ENCODE measurements around the gene BABAM1. TPM values are rescaled to one million over a fixed set of nuclear protein-coding genes. Genes with fewer than 3 reads are reported as not detected.

Gene BABAM1
- 100 to 1,000 TPM in 2 of 4 donors, 10 to 100 TPM in 2; 86.3 to 120 (median 99.4) TPM for total RNA-seq

DNA sequence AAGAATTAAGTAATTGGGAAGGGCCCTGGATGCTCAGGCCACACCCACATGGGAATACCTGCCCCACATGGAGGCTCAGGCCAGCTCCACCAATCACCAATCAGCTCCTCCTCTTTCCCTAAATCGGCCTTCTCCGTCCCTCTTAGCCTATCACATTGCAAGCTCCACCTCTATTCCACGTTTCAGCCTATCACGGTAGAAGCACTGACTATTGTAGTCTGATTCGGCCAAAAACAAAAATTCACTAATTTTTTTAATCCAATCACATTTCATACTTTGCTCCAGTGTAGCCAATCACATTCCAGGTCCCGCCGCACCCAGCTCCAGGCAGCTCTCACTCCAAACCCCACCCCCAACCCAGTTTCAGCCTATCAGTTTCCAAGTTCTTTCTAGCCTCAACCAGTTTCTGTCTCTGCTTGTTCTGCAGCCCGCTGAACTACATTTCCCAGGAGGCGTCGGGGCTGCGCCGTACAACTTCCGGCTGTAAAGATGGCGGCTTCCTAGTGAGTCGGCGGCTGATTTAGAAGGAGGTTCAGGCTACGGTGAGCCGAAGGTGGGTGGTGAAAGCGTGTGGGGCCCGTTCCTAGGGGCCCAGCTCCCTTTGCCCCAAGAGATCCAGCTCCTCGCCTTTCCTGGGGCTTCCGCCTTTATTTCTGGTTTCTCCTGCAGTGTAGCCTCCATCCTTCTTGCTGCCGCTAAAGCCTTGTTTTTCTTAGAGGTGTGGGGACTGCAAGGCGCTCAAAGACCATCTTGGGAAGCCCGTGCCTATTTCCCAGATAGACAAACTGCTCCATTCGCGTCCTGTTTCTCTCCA, at the start of gene BABAM1:
Gene BABAM1, plus strand, starts transcription at position 469 of the 814 bp plus-strand sequence. CDS start 1,364 bp downstream, outside the sequence.
- Histone ChIP-seq H3K4me1 (peaks cover 8 to 10% of the 10 kb centered on the region in 2 donors), H3K4me3 (peak within 1 kb of the TSS; percentile 83 to 92 (median 89)), H3K9me3 (no peaks in the 10 kb centered on the region), H3K27me3 (no peaks in the 10 kb centered on the region), H3K27ac (peak within 1 kb of the TSS; percentile 77 to 91 (median 86)), H3K36me3 (peaks cover 0 to 32% of the 10 kb centered on the region in 2 donors)
- TF ChIP-seq, protein P1, sequence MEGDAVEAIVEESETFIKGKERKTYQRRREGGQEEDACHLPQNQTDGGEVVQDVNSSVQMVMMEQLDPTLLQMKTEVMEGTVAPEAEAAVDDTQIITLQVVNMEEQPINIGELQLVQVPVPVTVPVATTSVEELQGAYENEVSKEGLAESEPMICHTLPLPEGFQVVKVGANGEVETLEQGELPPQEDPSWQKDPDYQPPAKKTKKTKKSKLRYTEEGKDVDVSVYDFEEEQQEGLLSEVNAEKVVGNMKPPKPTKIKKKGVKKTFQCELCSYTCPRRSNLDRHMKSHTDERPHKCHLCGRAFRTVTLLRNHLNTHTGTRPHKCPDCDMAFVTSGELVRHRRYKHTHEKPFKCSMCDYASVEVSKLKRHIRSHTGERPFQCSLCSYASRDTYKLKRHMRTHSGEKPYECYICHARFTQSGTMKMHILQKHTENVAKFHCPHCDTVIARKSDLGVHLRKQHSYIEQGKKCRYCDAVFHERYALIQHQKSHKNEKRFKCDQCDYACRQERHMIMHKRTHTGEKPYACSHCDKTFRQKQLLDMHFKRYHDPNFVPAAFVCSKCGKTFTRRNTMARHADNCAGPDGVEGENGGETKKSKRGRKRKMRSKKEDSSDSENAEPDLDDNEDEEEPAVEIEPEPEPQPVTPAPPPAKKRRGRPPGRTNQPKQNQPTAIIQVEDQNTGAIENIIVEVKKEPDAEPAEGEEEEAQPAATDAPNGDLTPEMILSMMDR (IDR thresholded peaks at IDR 0.05 in 4 of 5, conservative IDR thresholded peaks at IDR 0.05 in 1 of 5) = no peak
- TF ChIP-seq POLR2A (IDR thresholded peaks at IDR 0.05) = peak; percentile 17 to 61
- intact Hi-C loops (cut with DNase I; ENCODE audit: low total_unique reads) = loop anchor here (1.0 to 2.0 kb wide), 5 partner anchors 21 to 68 kb away; partner anchors contain the start of genes ANO8, MRPL34, OCEL1 and USE1
- ATAC-seq (peak; percentile 98 to 99), DNase-seq (peak; percentile 97)
- in situ Hi-C loops (cut with MboI; ENCODE audit: low sequenced_read_pairs in 4 of 4) = no loop called here

DNA sequence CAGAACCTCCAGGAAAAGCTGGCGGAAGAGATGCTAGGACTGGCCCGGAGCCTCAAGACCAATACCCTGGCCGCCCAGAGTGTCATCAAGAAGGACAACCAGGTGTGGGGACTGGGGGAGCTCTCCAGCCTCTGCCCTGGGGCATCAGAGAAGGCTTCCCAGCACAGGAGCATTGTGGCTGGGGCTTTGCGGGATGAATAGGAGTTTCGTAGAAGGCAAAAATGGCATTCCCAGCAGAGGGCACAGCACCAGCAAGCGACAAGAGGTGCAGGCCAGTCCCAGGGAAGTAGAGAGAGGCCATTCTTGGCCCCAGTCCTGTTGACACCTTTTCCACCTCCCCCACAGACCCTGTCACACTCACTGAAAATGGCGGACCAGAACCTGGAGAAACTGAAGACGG, 48.0 kb upstream of the BABAM1 start:
- Histone ChIP-seq H3K9me3 (no peaks in the 10 kb centered on the region), H3K36me3 (peaks cover 0 to 16% of the 10 kb centered on the region in 2 donors), H3K27ac (no peak overlapping the region), H3K4me3 (no peak overlapping the region), H3K4me1 (peaks cover 9 to 14% of the 10 kb centered on the region in 2 donors), H3K27me3 (no peaks in the 10 kb centered on the region)
- in situ Hi-C loops (cut with MboI; ENCODE audit: low sequenced_read_pairs in 4 of 4) (no loop called here), intact Hi-C loops (cut with DNase I; ENCODE audit: low total_unique reads) (loop anchor here (10.0 kb wide), 1 partner anchor 716 kb away; the partner anchor contains the start of gene CCDC124)
- TF ChIP-seq POLR2A (IDR thresholded peaks at IDR 0.05) = no peak
- TF ChIP-seq, protein P1 (IDR thresholded peaks at IDR 0.05 in 4 of 5, conservative IDR thresholded peaks at IDR 0.05 in 1 of 5) = no peak
- DNase-seq = no peak
- no peak for ATAC-seq

DNA sequence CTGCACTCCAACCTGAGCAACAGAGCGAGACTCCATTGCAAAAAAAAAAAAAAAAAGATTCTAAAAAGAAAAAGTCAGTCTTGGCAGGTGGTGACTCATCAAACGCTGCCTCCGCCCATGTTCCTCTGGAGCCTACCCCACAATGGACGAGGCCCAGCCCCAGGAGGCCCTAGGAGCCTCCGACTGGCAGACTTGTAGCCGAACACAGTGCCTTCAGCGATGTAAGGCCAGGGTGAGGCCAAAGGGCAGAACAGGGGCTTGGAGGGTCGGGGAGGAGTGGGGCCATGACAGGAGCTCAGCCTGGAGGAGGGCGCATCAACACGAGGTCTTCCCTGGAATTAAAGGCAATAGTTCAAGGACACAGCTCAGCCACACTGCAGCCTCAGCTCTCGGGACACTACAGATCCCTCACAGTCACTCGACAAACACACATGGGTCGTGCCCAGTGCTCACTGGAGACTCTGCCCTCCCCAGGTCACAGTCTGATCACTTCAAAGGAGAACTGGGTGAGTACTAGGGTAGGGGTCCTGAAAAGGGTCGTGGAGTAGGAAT, 47.0 kb upstream of the BABAM1 start:
- intact Hi-C loops (cut with DNase I; ENCODE audit: low total_unique reads) = no loop called here
- no peak overlapping the region for H3K27ac ChIP-seq
- TF ChIP-seq, protein P1 (IDR thresholded peaks at IDR 0.05 in 4 of 5, conservative IDR thresholded peaks at IDR 0.05 in 1 of 5) = no peak
- no peak for TF ChIP-seq POLR2A (IDR thresholded peaks at IDR 0.05)
- peaks cover 0 to 16% of the 10 kb centered on the region in 2 donors for H3K36me3 ChIP-seq
- H3K9me3 ChIP-seq = no peaks in the 10 kb centered on the region
- H3K27me3 ChIP-seq = no peaks in the 10 kb centered on the region
- ATAC-seq (no peak), DNase-seq (no peak)
- H3K4me3 ChIP-seq = no peak overlapping the region
- H3K4me1 ChIP-seq = peaks cover 4 to 7% of the 10 kb centered on the region in 2 donors
- in situ Hi-C loops (cut with MboI; ENCODE audit: low sequenced_read_pairs in 4 of 4) = no loop called here

GRCh38 chr19:17225053-17225452, 42.2 kb upstream of the BABAM1 start:
- intact Hi-C loops (cut with DNase I; ENCODE audit: low total_unique reads) = loop anchor here (5.0 kb wide), 1 partner anchor 88 kb away; no protein-coding TSS in a partner anchor
- H3K36me3 ChIP-seq = no peaks in the 10 kb centered on the region
- H3K9me3 ChIP-seq = no peaks in the 10 kb centered on the region
- no peaks in the 10 kb centered on the region for H3K27me3 ChIP-seq
- peak overlapping the region in 1 of 4 donors; percentile 77 for H3K4me3 ChIP-seq
- no peak overlapping the region for H3K27ac ChIP-seq
- H3K4me1 ChIP-seq = peaks cover 8 to 13% of the 10 kb centered on the region in 2 donors
- ATAC-seq = no peak
- DNase-seq = no peak
- TF ChIP-seq POLR2A (IDR thresholded peaks at IDR 0.05) = no peak
- TF ChIP-seq, protein P1 (IDR thresholded peaks at IDR 0.05 in 4 of 5, conservative IDR thresholded peaks at IDR 0.05 in 1 of 5) = no peak
- in situ Hi-C loops (cut with MboI; ENCODE audit: low sequenced_read_pairs in 4 of 4) = no loop called here

Data from gastrocnemius medialis (tissue), 4 donors.